GM18526 (cell line): ENCODE measurements around the gene TMEM170A.

Experiments
- POLR2A ChIP-seq: IDR thresholded peaks from 3 replicates; pipeline ENCODE4 v1.6.1; 2011; ENCODE audit not compliant: insufficient read length; ENCODE audit errors: extremely low read depth

Gene TMEM170A

GRCh38 chr16:75483222-75483621 is 18.7 kb upstream of the TMEM170A start:
- no peak for TF ChIP-seq POLR2A

- no peak for TF ChIP-seq POLR2A
Observed at GRCh38 chr16:75482434-75483205, 18.1 kb upstream of the TMEM170A start.

GRCh38 chr16:75481475-75481874 is 17.0 kb upstream of the TMEM170A start:
- no peak for TF ChIP-seq POLR2A

GRCh38 chr16:75479421-75479990 is 15.0 kb upstream of the TMEM170A start:
- TF ChIP-seq POLR2A, result no peak

- no peak for TF ChIP-seq POLR2A
Observed at GRCh38 chr16:75478480-75479345, 14.2 kb upstream of the TMEM170A start.

GRCh38 chr16:75477680-75478473 is 13.4 kb upstream of the TMEM170A start:
- no peak for TF ChIP-seq POLR2A

- TF ChIP-seq POLR2A, result no peak
Observed at GRCh38 chr16:75476817-75477216, 12.3 kb upstream of the TMEM170A start.

GRCh38 chr16:75475420-75475847 is 10.9 kb upstream of the TMEM170A start:
- no peak for TF ChIP-seq POLR2A

GRCh38 chr16:75472908-75473877 is 8.7 kb upstream of the TMEM170A start:
- no peak for TF ChIP-seq POLR2A

- TF ChIP-seq POLR2A, result no peak
Observed at GRCh38 chr16:75471723-75472633, 7.5 kb upstream of the TMEM170A start.

GRCh38 chr16:75466760-75467159 is 2.3 kb upstream of the TMEM170A start:
- no peak for TF ChIP-seq POLR2A

- no peak for TF ChIP-seq POLR2A
Observed at GRCh38 chr16:75462806-75463205, 1.7 kb downstream of the TMEM170A start.

GRCh38 chr16:75461575-75461974 is 2.9 kb downstream of the TMEM170A start:
- TF ChIP-seq POLR2A, result no peak
